Neural cell (in vitro differentiated cells): ENCODE data around the gene SSBP2. TPM values are rescaled to one million over a fixed set of nuclear protein-coding genes. Genes with fewer than 3 reads are reported as not detected.

Source experiments
- H2AFZ ChIP-seq: fragments of 200-600, 300-800 bp; sonication (generic), shearing (Covaris generic); 2 replicates; pipeline ENCODE4 v1.6.0; 2014; ENCODE audit warnings: low read depth, mild to moderate bottlenecking, antibody characterized with exemption, low read length, moderate library complexity
- H3F3A ChIP-seq: fragments of 200-600 bp; shearing (Covaris generic); 2 replicates; pipeline ENCODE4 v1.6.1; 2016; ENCODE audit warnings: mild to moderate bottlenecking, moderate library complexity, mixed read lengths, antibody characterized with exemption, low read length; ENCODE audit not compliant: insufficient read depth, poor library complexity, severe bottlenecking
- H3K27ac ChIP-seq: fragments of 200-600, 300-800 bp; sonication (generic), shearing (Covaris generic); 2 replicates; pipeline ENCODE4 v1.5.1; 2014; ENCODE audit warnings: mild to moderate bottlenecking, low read length, moderate library complexity
- H3K27me3 ChIP-seq: fragments of 300-800, 200-600 bp; sonication (generic), shearing (Covaris generic); 2 replicates; pipeline ENCODE4 v1.6.0; 2014; ENCODE audit warnings: mild to moderate bottlenecking, low read depth, low read length, moderate library complexity; ENCODE audit not compliant: insufficient read depth
- H3K36me3 ChIP-seq: fragments of 300-800, 200-600 bp; sonication (generic), shearing (Covaris generic); 2 replicates; pipeline ENCODE4 v1.5.1; 2014; ENCODE audit warnings: mild to moderate bottlenecking, antibody characterized with exemption, low read length, moderate library complexity; ENCODE audit not compliant: insufficient read depth
- H3K4me2 ChIP-seq: fragments of 300-800, 200-600 bp; sonication (generic), shearing (Covaris generic); 2 replicates; pipeline ENCODE4 v1.6.0; 2014; ENCODE audit warnings: mild to moderate bottlenecking, low read length
- H3K4me3 ChIP-seq: fragments of 300-800, 200-600 bp; sonication (generic), shearing (Covaris generic); 2 replicates; pipeline ENCODE4 v1.5.1; 2014; ENCODE audit warnings: mild to moderate bottlenecking, low read length, moderate library complexity
- H3K79me2 ChIP-seq: fragments of 200-600 bp; shearing (Covaris generic); replicated peaks from 2 replicates; pipeline ENCODE4 v1.6.0; 2014; ENCODE audit warnings: mild to moderate bottlenecking, low read length, moderate library complexity; ENCODE audit not compliant: insufficient read depth
- H3K9ac ChIP-seq: fragments of 300-800, 200-600 bp; sonication (generic), shearing (Covaris generic); 2 replicates; pipeline ENCODE4 v1.6.1; 2016; ENCODE audit warnings: mild to moderate bottlenecking, low read length, mixed read lengths
- H3K9me2 ChIP-seq: fragments of 200-600 bp; shearing (Covaris generic); 2 replicates; pipeline ENCODE4 v1.6.1; 2016; ENCODE audit warnings: mild to moderate bottlenecking, low read length, mixed read lengths; ENCODE audit not compliant: insufficient read depth
- H3K9me3 ChIP-seq: fragments of 200-600, 300-800 bp; sonication (generic), shearing (Covaris generic); 2 replicates; pipeline ENCODE4 v1.6.1; 2016; ENCODE audit warnings: mild to moderate bottlenecking, mixed run types, low read length, moderate library complexity, mixed read lengths
- H4K20me1 ChIP-seq: fragments of 200-600 bp; shearing (Covaris generic); 2 replicates; pipeline ENCODE4 v1.6.1; 2016; ENCODE audit warnings: mild to moderate bottlenecking, mixed run types; ENCODE audit not compliant: insufficient read depth
- EP300 ChIP-seq: fragments of 450-650 bp; conservative IDR thresholded peaks from 2 replicates; pipeline ENCODE4 v1.6.1; 2014; ENCODE audit warnings: antibody characterized with exemption, mild to moderate bottlenecking, moderate library complexity; ENCODE audit not compliant: poor library complexity, severe bottlenecking
- EZH2 ChIP-seq: fragments of 200-600, 300-800 bp; shearing (Covaris generic), sonication (generic); IDR thresholded peaks from 2 replicates; pipeline ENCODE4 v1.6.1; 2014; ENCODE audit warnings: antibody characterized with exemption, low read length, borderline replicate concordance, mild to moderate bottlenecking; ENCODE audit not compliant: insufficient read depth, poor library complexity, severe bottlenecking
- MXI1 ChIP-seq: fragments of 450-650 bp; conservative IDR thresholded peaks from 2 replicates; pipeline ENCODE4 v1.6.1; 2014; ENCODE audit warnings: antibody characterized with exemption, mild to moderate bottlenecking; ENCODE audit not compliant: poor library complexity, severe bottlenecking
- POLR2AphosphoS5 ChIP-seq: IDR thresholded peaks from 2 replicates; pipeline ENCODE4 v1.6.1; 2012
- RAD21 ChIP-seq: fragments of 450-650 bp; conservative IDR thresholded peaks from 2 replicates; pipeline ENCODE4 v1.6.1; 2014; ENCODE audit warnings: antibody characterized with exemption, mild to moderate bottlenecking, moderate library complexity
- SMC3 ChIP-seq: fragments of 450-650 bp; conservative IDR thresholded peaks from 2 replicates; pipeline ENCODE4 v1.6.1; 2014; ENCODE audit warnings: antibody characterized with exemption, mild to moderate bottlenecking, moderate library complexity; ENCODE audit not compliant: poor library complexity
- TAF1 ChIP-seq: IDR thresholded peaks from 2 replicates; pipeline ENCODE4 v1.6.1; 2012; ENCODE audit warnings: low read depth
- polyA plus RNA-seq: library from polyadenylated mRNA; depleted of rRNA; stranded (reverse); fragments of >200 nt; gene quantifications from 2 replicates; pipeline ENCODE4 v1.2.3, GENCODE V29; 2014
- TF ChIP-seq, protein P1 (sequence below): IDR thresholded peaks from 2 replicates; pipeline ENCODE4 v1.6.1; 2012; ENCODE audit warnings: borderline replicate concordance
- TF ChIP-seq, protein P2 (sequence below): fragments of 450-650 bp; IDR thresholded peaks from 2 replicates; pipeline ENCODE4 v1.5.1; 2014; ENCODE audit warnings: antibody characterized with exemption, mild to moderate bottlenecking, moderate library complexity; ENCODE audit not compliant: poor library complexity, severe bottlenecking

SSBP2 gene
- polyA plus RNA-seq, 1 donor from 2014 or later, result 128 TPM

DNA sequence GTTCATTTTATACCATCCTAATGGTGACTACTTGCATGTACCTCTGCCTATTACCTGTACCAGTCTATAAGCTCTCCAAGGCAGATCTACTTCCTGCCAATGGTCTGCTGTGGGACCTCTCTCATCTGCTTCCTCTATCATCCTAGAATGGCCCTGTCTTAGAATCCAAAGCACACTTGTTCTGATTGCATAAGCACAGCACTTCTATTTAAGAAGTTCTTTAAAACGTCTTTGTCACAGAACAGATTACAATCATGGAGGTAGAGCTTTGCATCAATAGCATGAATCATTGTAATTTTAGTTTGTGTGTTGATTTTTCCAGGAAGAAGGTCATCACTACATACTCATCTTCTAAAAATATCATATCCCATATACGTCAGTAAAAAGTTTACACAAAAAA is 225.2 kb downstream of the SSBP2 start:
- Histone ChIP-seq H3K9me2 (no peaks in the 10 kb centered on the region), H3K36me3 (no peaks in the 10 kb centered on the region), H3K27ac (no peak overlapping the region), H3K4me3 (no peak overlapping the region), H3K4me2 (no peak overlapping the region), H3K79me2 (no peaks in the 10 kb centered on the region), H3K9me3 (no peaks in the 10 kb centered on the region), H3F3A (no peaks in the 10 kb centered on the region), H3K27me3 (no peaks in the 10 kb centered on the region), H2AFZ (no peak overlapping the region), H3K9ac (no peak overlapping the region), H4K20me1 (no peaks in the 10 kb centered on the region)
- TF ChIP-seq TAF1 (no peak), MXI1 (no peak), EZH2 (no peak), POLR2AphosphoS5 (no peak), SMC3 (no peak), EP300 (no peak), RAD21 (no peak)
- TF ChIP-seq, protein P1, sequence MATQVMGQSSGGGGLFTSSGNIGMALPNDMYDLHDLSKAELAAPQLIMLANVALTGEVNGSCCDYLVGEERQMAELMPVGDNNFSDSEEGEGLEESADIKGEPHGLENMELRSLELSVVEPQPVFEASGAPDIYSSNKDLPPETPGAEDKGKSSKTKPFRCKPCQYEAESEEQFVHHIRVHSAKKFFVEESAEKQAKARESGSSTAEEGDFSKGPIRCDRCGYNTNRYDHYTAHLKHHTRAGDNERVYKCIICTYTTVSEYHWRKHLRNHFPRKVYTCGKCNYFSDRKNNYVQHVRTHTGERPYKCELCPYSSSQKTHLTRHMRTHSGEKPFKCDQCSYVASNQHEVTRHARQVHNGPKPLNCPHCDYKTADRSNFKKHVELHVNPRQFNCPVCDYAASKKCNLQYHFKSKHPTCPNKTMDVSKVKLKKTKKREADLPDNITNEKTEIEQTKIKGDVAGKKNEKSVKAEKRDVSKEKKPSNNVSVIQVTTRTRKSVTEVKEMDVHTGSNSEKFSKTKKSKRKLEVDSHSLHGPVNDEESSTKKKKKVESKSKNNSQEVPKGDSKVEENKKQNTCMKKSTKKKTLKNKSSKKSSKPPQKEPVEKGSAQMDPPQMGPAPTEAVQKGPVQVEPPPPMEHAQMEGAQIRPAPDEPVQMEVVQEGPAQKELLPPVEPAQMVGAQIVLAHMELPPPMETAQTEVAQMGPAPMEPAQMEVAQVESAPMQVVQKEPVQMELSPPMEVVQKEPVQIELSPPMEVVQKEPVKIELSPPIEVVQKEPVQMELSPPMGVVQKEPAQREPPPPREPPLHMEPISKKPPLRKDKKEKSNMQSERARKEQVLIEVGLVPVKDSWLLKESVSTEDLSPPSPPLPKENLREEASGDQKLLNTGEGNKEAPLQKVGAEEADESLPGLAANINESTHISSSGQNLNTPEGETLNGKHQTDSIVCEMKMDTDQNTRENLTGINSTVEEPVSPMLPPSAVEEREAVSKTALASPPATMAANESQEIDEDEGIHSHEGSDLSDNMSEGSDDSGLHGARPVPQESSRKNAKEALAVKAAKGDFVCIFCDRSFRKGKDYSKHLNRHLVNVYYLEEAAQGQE, result no peak
- TF ChIP-seq, protein P2, sequence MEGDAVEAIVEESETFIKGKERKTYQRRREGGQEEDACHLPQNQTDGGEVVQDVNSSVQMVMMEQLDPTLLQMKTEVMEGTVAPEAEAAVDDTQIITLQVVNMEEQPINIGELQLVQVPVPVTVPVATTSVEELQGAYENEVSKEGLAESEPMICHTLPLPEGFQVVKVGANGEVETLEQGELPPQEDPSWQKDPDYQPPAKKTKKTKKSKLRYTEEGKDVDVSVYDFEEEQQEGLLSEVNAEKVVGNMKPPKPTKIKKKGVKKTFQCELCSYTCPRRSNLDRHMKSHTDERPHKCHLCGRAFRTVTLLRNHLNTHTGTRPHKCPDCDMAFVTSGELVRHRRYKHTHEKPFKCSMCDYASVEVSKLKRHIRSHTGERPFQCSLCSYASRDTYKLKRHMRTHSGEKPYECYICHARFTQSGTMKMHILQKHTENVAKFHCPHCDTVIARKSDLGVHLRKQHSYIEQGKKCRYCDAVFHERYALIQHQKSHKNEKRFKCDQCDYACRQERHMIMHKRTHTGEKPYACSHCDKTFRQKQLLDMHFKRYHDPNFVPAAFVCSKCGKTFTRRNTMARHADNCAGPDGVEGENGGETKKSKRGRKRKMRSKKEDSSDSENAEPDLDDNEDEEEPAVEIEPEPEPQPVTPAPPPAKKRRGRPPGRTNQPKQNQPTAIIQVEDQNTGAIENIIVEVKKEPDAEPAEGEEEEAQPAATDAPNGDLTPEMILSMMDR, result no peak

- Histone ChIP-seq H2AFZ (no peak overlapping the region), H3K4me3 (no peak overlapping the region), H3K9me2 (no peaks in the 10 kb centered on the region), H3F3A (no peaks in the 10 kb centered on the region), H3K36me3 (no peaks in the 10 kb centered on the region), H3K4me2 (no peak overlapping the region), H3K27ac (no peak overlapping the region), H3K9ac (no peak overlapping the region), H3K27me3 (no peaks in the 10 kb centered on the region), H3K9me3 (no peaks in the 10 kb centered on the region), H3K79me2 (no peaks in the 10 kb centered on the region), H4K20me1 (no peaks in the 10 kb centered on the region)
- no peak for TF ChIP-seq RAD21
- no peak for TF ChIP-seq POLR2AphosphoS5
- TF ChIP-seq EZH2, result no peak
- TF ChIP-seq, protein P1, result no peak
- TF ChIP-seq TAF1, result no peak
- TF ChIP-seq, protein P2, result no peak
- TF ChIP-seq MXI1, result no peak
- no peak for TF ChIP-seq EP300
- TF ChIP-seq SMC3, result no peak
Measured at GRCh38 chr5:81524015-81524414, 226.9 kb downstream of the SSBP2 start.
